NCI-H2081 treated with DMSO at 0.1 percent for 48 hours (cell line): ENCODE data around the gene GET4.
"Not testable (repeated sequence)": the region's sequence is repeated elsewhere in the genome, so short reads cannot be mapped to it uniquely, and the experiment has no call there.

Source experiments
- DNase-seq: peaks from one replicate; lab custom pipeline; 2025; lab: John Stamatoyannopoulos, UW

Gene GET4

DNA sequence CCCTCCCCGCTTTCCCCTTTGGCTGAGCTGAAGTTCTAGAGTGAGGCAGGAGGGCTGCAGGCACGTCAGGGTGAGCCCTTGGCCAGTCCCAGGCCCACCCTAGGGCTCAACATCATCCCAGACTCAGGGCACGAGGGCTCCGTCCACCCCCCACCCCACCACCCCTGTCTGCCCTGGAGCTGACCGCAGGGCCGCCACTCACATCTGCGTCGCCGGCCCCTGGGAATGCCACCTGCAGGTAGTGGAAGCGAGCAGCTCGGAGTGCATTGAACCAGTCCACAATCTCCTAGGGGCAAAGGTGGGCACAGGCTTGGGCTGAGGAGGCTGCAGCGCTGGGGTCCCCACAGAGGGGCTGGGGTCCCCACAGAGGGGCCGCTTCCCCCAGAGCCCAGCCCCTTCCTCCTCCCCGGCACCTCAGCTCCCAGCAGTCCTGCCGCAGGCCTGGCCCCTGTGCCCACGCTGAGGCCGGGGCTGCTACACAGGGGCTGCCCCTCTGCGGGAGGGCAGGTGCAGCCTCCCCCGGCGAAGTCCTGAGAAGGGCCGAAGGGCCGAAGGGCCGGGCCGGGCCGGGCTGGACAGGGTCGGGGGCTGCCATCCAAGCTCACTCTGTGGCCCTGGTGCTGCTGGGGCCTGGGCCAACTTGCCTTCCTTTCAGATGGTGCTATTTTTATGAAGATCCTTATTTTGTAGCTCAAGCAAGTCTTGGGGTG, 24.1 kb downstream of the GET4 start:
- DNase-seq = no peak

DNA sequence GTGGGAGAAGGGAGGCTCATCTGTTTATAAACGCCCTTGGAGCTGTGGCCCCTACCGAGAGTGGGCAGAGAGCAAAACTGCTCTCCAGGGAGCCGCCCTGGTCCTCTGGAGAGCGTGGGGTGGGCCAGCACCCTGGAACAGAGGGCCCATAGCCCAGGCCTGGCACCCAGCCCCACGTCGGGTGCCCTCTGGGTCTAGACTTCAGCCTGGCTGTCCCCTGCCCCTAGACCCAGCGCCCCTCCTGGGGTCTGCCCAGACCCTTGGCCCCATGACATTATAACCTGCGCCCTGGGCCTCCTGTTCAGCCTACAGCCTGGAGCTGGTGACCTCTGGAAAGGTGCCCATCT, 24.7 kb downstream of the GET4 start:
- no peak for DNase-seq

DNA sequence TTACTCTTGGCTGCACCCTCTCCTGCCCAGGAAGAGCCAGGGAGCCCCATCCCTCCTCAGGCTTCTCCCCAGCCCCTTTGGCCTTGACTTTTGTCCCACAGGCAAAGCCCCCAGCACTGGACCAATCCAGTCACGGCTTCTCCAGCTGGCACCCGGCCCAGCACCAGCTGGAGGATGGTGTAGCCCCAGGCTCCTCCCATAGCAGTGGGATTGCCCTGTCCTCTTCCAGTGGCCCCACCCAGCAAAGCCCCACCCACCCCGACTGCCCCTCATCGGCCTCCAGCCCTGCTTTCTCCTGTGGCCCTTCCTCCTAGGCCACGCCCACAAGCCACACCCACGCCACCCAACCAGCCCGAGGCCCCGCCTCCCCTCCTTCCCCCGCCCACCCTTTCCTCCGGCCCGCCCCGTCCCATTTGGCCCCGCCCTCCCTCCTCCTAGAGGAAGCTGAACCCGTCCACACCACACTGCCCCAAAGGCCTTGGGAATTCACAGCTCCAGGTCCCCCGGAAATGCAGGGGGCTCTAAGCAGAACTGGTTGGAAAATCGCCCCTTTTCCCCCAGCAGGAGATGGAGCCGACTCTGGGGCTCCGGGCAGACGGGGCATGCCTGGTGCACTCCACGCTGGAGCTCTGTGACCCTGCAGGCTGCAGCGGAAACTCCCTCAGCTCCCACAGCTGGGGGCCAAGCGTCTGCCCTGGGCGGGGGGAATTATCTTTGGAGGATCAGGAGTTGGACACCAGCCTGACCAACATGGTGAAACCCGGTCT, 25.2 kb downstream of the GET4 start:
- no peak for DNase-seq

DNA sequence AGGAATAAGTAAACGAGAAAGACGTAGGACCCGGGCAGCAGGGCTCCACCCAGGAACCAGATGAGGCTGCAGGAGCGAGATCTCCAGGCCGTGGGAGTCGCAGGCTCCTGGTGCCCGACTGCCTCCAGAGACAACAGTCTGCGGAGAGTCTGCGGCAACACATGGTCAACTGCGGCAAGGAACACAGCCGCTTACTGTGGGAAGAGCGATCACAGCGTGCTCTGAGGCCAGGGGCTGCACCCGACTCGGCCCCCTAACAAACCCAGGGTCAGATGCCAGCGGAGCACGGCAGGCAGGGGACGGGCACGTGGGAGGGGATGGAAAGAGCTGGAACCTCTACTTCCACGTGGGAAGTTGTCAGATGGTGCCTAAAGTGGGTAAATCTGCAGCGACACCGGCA, 26.6 kb downstream of the GET4 start:
- DNase-seq = no peak

DNA sequence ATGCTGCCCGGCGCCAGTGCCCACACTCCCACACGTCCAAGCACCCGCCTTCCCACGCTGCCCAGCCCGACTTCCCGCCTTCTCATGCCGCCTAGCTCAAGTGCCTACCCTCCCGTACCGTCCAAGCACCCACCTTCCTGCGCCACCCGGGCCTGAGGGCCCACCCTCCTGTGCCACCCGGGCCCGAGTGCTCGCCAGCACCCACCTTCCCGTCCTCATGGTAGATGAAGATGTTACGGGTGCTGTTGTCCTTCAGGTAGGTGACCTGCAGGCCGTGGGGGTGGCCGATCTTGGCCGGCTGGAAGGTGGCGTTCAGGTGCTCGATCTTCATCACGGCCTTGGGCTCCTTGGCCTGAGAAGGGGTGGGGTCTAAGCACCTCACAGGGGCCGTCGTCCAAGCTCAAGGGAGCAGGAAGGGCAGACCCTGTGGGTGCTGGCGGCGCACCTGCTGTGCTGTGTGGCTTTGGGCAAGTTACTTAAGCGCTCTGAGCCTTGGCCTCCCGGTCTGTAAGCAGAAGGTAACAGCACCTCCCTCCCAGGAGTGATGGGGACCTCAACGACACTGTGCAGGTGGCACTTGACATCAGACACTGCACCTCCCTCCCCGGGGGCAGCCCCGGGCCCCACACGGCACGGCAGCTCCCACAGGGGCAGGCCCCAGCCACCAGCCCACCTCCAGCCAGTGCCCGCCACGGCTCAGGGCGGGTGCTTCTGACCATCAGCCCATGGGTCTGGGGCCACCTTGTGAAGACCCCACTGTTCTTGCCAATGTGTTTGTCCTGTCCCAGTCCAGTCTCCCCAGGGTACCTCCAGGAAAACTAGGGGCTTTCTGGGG, 27.8 kb downstream of the GET4 start:
- DNase-seq = no peak

DNA sequence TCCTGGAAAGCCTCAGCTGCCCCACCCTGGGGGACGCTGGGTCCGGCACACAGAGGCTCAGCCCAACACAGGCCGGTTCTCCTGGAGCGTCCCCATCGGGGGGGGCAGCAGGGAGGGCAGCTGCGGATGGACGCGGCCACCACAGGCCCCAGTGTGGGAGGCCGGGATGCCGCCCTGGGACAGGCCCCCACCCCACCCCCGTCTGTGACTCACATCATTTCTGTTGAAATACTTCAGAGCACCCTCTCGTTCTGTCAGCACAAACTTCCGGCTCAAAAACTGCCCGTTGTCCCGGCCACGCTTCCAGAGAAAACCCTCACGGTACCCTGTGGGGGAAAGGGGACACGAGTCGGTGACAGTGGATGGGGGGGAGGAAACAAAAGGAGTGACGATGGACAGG, 28.5 kb downstream of the GET4 start:
- DNase-seq = no peak

DNA sequence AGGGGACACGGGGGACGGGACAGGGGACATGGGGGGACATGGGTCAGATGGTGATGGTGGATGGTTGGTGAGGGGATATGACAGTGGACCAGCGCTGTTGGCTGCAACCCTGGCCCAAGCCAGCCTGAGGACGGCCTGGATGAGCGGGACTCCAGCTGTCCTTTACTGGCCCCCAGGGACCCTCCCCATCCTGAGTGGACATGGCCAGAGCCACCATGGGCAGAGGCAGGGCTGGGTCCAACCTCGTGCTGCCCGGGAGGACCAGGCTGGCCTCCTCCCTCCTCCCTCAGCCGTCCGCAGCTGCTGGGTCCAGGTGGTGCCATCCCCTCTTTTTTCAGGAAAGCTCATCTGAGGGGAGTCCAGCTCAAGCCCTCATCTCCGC, 30.4 kb downstream of the GET4 start:
- no peak for DNase-seq

DNA sequence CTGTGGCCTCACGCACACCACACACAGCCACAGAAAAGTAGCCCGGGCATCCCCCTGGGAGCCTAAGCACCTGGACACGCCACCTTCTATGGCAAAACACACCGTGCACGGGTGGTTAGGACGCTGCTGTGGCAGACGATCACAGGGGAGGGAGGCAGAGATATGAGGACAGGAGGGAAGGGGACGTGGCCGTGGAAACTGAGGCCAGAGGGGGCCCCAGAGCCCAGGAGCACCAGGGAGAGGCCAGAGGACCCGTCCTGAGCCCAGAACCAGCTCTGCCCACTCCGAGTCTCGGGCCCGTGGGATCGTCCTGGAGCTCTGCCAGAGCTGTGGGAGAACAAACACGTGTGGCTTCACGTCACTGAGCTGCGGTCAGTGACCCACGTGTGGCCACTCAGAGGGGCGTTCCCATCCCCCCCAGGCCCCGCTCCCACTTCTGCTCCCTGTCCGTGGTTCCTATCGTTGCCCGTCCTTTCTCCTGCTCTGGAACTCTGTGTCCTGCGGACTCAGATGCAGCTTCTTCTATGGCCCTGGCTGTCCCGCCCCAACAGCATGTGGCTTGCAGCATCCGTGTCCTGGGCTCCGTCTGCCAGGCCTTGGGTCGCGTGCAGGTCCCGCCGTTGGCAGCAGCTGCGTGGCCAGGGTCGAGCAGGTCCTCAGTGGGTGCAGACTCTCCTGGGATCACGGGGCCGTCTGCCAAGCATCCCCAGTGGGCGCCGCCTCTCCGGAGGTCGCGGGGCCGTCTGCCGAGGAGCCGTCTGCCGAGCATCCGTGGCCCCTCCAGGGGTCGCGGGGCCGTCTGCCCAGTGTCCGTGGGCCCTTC, 31.0 kb downstream of the GET4 start:
- DNase-seq = no peak

DNA sequence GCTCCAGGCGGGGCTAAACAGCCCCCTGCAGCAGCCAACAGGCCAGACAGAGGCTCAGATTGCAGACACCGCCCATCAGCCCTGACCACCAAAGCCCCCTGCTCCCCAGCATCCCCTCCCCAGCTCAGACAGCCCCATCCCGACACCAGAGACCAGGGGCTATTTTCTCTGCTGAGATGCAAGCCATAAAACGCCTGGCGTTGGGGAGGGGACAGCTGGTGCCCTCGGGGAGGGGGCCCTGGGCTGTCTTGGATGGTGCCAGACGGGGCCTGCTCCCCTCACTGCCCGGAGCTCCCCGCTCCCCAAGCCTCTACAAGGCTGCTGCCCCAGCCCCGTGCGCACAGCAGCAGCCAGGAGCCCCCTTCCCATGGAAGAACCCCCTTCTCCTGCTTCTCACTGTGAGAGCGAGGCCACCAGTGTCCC, 31.8 kb downstream of the GET4 start:
- no peak for DNase-seq

DNA sequence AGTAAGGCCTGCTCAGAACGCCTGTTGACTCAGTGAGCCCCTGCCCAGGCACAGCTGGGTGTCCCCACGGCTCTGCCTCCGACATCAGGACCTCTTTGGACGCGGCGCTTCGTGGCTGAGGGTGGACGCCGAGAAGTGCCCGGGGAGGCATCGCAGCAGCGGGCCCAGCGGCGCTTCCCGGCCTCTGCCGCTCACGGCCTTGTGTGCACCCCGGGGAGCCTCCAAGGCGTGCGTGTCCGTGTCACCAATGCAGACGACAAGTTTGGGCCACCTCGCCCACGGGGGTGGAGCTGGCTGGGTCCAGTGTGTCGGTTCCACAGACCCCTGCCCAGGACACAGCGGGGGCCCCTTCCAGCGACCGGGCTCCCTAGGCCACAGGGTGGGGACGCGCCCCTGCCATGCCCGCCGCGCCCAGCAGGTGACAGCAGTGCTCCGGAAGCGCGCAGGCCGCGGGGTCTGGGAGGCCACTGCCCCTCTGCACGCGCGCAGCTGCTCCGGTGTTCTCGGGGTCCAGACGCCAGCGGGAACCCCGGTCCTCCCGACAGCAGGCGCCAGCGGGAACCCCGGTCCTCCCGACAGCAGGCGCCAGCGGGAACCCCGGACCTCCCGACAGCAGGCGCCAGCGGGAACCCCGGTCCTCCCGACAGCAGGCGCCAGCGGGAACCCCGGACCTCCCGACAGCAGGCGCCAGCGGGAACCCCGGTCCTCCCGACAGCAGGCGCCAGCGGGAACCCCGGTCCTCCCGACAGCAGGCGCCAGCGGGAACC, 32.4 kb downstream of the GET4 start:
- DNase-seq = not testable (repeated sequence)

DNA sequence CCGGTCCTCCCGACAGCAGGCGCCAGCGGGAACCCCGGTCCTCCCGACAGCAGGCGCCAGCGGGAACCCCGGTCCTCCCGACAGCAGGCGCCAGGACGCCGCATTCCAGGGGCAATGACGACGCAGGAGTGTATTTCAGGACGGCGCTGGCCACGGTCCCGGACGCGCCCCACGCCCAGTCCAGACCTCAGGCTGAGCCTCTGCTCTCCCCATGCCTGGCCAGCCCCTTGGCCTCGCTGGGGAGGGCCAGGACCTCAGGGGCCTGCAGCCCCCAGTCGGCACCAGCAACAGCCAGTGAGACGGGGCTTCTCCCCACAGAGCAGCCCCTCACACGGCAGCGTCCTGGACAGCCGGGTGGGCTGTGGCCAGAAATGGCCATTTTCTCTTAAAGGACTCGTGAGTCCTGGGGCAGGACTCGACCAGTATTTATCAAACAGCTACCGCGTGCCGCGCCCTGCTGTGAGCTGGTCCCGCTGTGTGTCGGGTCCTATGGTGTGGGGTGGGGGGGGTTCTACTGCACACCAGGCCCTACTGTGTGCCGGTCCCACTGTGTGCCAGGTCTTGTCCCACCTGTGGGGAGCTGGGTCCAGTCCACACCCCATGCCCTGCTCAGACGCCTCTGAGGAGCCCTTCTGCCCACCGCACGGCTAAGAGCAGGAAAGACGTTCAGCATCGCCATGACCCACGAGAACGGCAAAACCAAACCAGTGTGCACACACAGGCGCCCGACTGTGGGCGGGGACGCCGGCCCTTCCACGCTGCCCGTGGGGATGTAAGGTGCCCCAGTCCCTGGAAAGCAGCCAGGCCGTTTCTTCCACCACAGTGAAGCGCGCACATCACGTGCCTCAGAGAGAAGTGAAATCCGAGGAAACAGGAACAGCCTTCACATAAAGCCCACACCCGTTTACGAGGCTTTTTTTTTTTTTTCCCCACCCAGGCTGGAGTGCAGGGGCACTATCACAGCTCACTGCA, 33.3 kb downstream of the GET4 start:
- DNase-seq = no peak

DNA sequence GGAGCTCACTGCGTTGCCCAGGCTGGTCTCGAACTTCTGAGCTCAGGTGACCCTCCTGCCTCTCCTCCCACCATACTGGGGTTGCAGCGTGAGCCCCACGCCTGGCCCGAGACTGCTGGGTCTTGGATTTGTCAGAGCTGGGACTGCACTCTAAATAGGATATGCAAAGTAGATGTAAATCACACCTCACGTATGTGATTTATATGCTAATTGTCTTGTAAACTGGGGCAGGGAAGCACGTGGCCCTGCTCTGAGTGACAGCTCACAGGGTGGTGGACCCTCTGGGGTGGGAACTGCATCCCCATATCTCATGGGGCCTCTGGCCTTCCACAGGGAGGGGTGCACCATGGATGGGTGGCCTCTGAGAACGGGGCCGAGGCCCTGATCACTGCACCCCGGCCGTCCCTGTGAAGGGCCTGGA, 34.1 kb downstream of the GET4 start:
- no peak for DNase-seq

DNA sequence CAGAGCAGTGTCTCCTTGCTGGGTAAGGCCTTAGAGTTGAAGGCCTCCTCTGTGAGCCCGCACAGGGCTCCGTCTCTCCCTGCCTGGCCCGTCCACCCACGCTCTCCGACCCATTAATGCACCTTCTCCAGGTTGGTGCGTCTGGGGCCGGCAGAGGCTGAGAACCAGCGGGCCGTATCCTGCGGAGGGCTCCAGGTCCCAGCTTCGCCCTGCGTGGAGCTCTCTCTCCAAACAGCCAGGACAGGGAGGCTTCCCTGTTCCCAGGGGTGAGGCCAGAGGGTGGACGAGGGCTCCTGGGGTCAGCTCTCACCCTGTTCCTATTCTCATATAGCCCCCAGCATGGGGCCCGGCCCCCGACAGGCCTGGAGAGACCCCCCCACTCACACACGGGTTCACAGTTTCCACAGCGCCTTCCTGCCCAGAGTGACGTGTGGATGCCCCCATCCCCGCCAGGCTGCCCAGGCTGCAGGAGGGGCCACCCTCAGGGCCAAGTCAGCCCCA, 34.6 kb downstream of the GET4 start:
- DNase-seq = no peak

DNA sequence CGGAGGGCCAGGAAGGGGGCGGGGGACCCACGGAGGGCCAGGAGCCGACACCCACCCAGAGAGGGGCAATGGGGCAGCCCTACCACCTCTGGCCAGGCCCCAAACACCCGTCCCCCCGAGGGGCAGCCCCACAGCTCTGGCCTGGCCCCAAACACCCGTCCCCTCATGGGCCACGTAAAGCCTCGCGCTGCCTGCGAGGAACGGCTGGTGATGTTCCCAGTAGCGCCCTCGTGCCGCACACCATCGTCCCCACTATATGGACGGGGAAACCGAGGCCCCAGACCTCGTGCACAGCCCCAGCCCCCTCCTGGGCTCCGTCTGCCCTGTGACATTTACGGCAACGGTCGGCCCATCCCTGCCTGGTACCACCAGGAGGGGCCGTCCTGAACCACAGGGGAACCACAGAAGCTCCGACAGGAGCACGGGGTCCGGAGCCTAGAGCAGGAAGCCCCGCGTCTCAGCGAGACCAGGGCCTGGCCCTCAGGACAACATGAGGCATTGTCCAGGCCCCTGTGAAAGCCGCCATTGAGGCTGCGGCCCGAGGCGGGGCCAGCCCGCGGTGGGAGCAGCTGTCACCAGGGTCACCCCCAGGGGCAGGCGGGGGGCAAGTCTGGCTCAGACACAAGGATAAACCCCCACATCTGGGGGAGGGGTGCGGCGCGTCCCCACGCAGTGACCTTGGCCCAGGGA, 35.6 kb downstream of the GET4 start:
- no peak for DNase-seq

DNA sequence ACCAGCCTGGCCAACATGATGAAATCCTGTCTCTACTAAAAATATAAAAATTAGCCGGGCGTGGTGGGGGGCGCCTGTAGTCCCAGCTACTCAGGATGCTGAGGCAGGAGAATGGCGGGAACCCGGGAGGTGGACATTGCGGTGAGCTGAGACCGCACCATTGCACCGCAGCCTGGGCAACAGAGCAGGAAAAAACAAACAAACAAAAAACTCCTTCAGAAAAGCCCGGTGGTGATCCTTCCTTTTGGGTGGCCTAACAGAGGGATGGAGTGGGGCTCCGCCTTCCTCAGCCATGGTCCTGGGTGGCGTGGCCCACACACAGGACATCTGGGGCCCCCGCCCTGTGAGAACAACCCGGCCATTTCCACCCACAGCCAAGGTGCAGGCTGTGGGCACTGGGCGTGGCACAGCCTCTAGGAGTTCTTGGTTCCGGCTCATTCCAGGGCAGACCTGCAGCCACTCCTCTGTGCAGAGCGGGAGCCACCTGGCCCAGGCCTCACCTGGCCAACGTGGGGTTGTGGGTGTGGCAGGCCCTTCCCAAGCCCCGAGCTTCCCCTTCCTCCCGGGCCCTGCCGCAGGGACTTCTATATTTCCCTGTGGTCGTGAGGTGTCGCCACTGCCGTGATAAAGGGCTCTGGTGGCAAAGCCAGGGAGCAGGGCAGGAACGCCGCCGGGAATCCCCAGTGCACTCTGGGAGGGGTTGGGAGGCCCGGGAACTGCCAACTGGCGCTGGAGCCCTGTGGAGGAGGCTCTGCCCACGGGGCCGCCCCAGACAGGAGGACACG, 37.6 kb downstream of the GET4 start:
- no peak for DNase-seq

DNA sequence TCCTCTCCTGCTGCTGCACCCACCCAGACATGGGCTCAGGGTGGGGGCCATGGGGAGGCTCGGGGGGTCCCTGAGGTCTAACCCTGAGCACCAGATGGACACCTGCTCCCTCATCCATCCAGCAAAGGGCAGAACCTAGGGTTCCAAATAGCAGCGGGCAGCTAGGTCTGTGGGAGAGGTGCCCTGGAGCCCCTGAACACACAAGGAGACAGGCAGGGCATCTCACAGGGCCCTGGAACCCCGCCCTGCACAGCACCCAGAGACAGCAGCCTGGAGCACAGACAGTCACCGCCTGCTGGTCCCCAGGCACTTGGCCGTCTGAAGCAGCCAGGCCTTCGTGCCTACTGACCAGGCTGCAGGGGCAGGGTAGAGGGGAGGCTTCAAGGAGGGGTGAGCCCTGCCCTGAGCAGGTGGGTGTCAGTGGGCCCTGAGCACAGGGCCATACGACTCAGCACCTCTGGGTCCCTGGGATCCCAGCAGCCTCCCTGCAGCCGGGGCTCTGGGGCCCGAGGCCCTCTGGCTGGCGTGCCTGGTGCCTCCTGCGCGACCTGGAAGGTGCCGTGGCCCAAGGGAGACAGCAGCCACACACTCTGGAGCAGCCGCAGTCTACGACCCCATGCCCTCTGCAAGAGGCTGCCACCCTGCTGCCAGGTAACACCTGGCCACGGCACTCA, 38.3 kb downstream of the GET4 start:
- DNase-seq = no peak

DNA sequence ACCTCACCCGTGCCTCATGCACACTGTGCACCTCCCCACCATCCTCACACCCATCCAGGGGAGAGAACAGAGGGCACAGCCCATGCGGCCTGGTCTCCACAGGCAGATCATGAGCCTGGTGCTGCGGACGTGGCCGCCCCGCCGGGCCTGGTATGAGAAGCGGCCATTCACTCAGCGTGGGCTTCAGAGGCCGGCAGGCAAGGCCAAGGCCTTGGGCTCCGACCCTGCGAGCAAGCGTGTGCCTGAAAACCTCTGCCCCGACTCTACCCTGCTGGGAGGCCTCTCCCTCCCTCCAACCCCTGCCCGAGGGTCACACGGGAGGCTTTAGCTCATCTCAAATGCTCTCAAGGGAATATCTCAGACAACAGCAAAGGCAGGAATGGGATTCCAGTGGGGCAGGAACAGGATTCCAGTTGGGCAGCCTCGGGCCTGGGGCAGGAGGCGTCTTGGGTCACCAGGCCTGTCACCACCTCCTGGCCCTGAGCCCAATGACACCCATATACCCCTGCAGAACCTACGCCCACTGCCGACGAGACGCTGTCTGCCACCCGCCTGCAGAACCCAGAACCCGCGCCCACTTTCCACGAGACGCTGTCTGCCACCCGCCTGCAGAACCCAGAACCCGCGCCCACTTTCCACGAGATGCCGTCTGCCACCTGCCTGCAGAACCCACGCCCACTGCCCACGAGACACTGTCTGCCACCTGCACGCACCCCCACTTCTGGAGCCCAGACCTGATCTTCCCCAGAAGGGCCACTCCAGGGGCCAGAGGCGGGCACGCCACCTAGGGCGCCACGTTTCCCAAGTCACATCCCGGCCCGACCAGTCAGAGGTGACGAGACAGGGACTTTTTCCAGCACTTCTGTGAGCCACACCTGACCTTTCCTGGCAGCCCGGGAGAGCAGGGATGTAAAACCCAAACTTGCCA, 39.2 kb downstream of the GET4 start:
- DNase-seq = no peak
